HEK293 (cell line): ENCODE data around the gene APOBEC3G.

Experiments used
- CTCF ChIP-seq: fragments of 450-650 bp; formaldehyde crosslinking; IDR thresholded peaks from 2 replicates; pipeline ENCODE4 v1.5.1; 2016; ENCODE audit warnings: missing biosample characterization, missing genetic modification characterization
- HOXA7 ChIP-seq: sonication (generic); formaldehyde crosslinking; IDR thresholded peaks from 2 replicates; pipeline ENCODE4 v1.8.1; 2022; ENCODE audit warnings: missing genetic modification reagents, borderline replicate concordance
- IKZF3 ChIP-seq: fragments of 450-650 bp; IDR thresholded peaks from 2 replicates; pipeline ENCODE4 v1.5.0; 2018; ENCODE audit warnings: missing biosample characterization, mild to moderate bottlenecking, missing genetic modification characterization, moderate library complexity
- TRIM28 ChIP-seq: IDR thresholded peaks from 2 replicates; pipeline ENCODE4 v1.6.1; 2011; ENCODE audit warnings: low read length, control low read depth, borderline replicate concordance
- ZBTB17 ChIP-seq: fragments of 450-650 bp; formaldehyde crosslinking; IDR thresholded peaks from 2 replicates; pipeline ENCODE4 v1.5.1; 2016; ENCODE audit warnings: missing biosample characterization, missing genetic modification characterization
- ZBTB7A ChIP-seq: fragments of 450-650 bp; formaldehyde crosslinking; IDR thresholded peaks from 2 replicates; pipeline ENCODE4 v1.5.1; 2016; ENCODE audit warnings: low read depth, missing biosample characterization, missing genetic modification characterization
- ZNF114 ChIP-seq: fragments of 450-650 bp; formaldehyde crosslinking; IDR thresholded peaks from 2 replicates; pipeline ENCODE4 v1.5.0; 2017; ENCODE audit warnings: missing biosample characterization, missing genetic modification characterization
- ZNF24 ChIP-seq: fragments of 450-650 bp; formaldehyde crosslinking; IDR thresholded peaks from 2 replicates; pipeline ENCODE4 v1.5.1; 2016; ENCODE audit warnings: missing biosample characterization, missing genetic modification characterization
- ZNF366 ChIP-seq: fragments of 450-650 bp; formaldehyde crosslinking; conservative IDR thresholded peaks from 2 replicates; pipeline ENCODE4 v1.5.1; 2016; ENCODE audit warnings: missing biosample characterization, missing genetic modification characterization
- ZNF501 ChIP-seq: fragments of 450-650 bp; formaldehyde crosslinking; IDR thresholded peaks from 2 replicates; pipeline ENCODE4 v1.5.1; 2016; ENCODE audit warnings: missing biosample characterization, missing genetic modification characterization
- ZNF548 ChIP-seq: fragments of 450-650 bp; formaldehyde crosslinking; IDR thresholded peaks from 2 replicates; pipeline ENCODE4 v1.5.1; 2016; ENCODE audit warnings: missing biosample characterization, missing genetic modification characterization
- ZNF843 ChIP-seq: fragments of 450-650 bp; formaldehyde crosslinking; IDR thresholded peaks from 2 replicates; pipeline ENCODE4 v1.5.1; 2016; ENCODE audit warnings: missing biosample characterization, missing genetic modification characterization

GRCh38 chr22:39027717-39028116 lies 49.4 kb upstream of the APOBEC3G start:
- TF ChIP-seq CTCF (tag by site-specific recombination) (no peak), ZNF366 (tag by site-specific recombination) (no peak), ZNF548 (tag by site-specific recombination) (no peak), TRIM28 (no peak), ZNF501 (tag by site-specific recombination) (no peak), ZNF114 (tag by site-specific recombination) (no peak), ZNF843 (tag by site-specific recombination) (no peak), ZBTB7A (tag by site-specific recombination) (no peak), IKZF3 (tag by site-specific recombination) (no peak), HOXA7 (CRISPR knock-in tag) (no peak), ZNF24 (no peak), ZBTB17 (tag by site-specific recombination) (no peak)
